ENCODE data around the gene AP5Z1.

The AP5Z1 gene

DNA sequence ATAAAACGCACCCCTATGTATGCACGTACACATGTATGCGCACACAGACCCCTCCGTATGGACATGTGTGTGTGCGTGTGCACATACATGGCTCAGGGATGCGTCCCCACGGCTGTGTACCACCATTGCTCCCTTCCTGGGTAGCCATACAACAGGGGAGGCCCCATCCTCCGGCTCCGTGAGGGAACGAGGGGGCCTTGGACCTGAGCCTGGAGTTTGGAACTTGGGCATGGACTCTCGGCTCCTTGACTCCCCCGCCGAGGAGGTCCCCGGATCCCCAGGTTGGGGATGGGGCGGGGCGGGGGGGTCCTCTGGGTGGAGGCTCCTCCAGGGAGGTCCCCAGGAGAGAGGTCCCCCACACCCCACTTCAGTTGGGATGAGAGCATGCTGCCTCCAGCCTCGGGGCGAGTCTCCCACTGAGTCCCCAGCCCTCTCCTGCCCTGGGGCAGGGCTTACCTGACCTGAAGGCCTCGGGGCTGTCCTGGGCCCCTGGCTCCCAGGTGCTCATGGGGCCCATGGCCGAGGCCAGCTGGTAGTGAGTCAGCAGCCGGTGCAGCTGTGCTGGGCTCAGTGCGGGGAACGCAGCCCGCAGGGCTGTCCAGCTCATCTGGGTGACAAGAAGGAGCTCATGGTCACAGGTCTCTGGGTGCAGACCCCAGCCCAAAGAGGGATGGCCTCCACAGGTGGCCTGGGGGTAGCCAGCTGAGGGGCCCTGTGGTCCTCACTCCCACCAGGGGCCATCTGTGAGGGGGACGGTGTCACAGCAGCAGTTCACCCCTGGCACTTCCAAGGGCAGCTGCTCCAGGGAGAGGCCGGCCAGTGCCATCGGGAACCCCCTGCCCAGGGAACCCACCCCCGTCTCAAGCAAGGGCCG lies 29.9 kb downstream of the AP5Z1 start:
- DNase-seq: no peak

DNA sequence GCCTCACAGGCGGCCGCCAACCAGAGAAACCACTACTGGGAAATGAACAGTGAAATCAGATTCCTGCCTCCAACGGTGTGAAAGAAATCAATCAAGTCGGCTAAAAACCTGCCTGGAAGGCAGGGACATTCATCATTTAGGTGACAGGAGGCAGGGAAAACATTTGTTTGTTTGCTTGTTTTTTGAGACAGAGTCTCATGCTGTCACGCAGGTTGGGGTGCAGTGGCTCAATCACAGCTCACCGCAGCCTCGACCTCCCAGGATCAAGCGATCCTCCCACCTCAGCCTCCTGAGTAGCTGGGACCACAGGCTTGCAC lies 30.5 kb downstream of the AP5Z1 start:
- DNase-seq: no peak

DNA sequence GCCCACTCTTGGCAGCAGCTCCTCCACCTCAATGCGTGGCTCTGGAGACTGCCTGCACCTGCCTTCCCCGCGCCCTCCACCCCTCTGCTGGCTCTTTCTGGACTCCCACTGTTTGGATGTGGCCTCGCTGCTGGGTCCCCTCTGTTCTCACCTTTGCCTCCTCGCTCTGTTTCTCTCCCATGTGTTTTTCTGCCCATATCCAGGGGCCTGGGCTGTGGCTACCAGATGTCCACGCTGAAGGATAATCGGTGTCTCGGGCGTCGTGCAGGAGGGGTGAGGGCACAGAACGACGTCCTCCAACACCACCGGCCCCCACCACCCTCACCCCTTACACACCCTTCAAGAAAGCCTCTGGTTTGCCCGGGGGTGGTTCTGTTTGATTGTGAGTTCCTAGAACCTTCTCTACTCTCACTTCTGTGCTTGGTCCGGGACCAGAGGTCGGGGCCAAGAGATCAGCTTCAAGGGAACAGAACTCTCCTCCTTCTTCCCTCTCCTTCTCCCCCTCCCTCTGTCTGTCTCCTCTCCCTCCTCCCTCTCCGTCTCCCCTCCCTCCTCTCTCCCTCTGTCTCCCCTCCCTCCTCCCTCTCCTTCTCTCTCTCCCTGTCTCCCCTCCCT lies 31.7 kb downstream of the AP5Z1 start:
- no peak for DNase-seq

DNA sequence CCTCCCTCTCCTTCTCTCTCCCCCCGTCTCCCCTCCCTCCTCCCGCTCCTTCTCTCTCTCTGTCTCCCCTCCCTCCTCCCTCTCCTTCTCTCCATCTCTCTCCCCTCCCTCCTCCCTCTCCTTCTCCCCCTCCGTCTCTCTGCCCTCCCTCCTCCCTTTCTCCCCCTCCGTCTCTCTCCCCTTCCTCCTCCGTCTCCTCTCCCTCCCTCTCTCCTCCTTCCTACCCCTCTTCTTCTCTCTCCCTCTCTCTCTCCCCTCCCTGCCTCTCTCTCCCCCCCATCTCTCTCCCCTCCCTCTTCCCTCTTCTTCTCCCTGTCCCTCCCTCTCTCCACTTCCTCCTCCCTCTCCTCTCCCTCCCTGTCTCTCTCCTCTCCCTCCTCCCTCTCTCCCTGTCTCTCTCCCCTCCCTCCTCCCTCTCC lies 32.2 kb downstream of the AP5Z1 start:
- DNase-seq: no peak

DNA sequence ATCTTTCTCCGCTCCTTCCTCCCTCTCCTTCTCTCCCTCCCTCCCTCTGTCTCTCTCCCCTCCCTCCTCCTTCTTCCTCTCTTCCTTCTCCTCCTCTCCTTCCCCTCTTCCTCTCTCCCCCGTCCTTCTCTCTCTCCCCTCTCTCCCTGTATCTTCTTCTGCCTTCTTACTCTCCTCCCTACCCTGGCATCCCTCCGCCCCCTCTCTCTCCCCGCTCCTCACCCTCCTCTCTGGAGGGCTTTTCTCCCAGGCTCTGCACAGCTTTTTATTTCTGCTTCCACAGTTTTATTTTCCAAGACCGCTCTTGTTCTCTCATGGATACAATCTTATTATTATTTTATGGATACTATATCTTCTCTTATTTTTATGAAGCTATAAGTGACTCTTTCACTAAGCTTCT lies 32.6 kb downstream of the AP5Z1 start:
- no peak for DNase-seq

DNA sequence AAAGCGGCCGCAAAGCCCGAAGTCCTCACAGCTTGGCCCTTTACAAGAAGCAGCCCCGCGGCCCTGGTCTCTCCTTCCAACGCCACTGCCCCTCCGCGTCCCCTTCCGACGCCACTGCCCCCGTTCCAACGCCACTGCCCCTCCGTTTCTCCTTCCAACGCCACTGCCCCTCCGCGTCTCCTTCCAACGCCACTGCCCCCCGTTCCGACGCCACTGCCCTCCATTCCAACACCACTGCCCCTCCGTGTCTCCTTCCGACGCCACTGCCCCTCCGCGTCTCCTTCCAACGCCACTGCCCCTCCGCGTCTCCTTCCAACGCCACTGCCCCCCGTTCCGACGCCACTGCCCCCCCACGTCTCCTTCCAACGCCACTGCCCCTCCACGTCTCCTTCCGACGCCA lies 33.1 kb downstream of the AP5Z1 start:
- no peak for DNase-seq

DNA sequence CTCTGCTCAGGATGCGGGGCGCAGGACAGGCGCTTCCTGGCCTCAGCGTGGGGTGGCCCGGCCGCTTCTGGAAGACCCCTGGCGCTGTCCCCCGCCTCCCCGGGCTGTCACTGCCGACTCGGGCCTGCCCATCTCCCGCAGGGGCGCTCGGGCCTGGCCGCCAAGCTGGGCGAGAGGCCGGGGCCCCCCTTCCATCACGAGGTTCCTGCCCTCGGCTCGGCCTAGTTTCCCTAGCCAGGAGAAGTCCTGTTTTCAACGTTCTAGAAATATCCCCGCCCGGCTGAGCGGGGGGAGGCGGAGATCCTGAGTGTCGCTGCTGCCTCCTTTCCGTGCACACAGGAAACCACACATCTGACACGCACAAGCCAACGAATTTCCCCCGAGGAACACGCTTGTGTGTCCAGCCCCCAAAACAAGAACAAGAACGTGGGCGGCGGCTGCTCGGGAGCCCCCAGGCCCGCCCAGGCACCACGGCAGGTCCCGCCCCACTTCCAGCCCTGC lies 33.7 kb downstream of the AP5Z1 start:
- DNase-seq: no peak

DNA sequence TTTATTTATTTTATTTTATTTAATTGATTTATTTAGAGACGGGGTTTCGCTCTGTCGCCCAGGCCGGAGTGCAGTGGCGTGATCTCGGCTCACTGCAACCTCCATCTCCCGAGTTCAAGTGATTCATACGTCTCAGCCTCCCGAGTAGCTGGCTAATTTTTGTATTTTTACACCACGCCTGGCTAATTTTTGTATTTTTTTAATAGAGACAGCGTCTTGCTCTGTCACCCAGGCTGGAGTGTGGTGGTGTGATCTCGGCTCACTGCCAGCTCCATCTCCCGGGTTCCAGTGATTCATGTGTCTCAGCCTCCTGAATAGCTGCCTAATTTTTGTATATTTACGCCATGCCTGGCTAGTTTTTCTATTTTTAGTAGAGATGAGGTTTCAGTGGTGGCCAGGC lies 34.2 kb downstream of the AP5Z1 start:
- no peak for DNase-seq

DNA sequence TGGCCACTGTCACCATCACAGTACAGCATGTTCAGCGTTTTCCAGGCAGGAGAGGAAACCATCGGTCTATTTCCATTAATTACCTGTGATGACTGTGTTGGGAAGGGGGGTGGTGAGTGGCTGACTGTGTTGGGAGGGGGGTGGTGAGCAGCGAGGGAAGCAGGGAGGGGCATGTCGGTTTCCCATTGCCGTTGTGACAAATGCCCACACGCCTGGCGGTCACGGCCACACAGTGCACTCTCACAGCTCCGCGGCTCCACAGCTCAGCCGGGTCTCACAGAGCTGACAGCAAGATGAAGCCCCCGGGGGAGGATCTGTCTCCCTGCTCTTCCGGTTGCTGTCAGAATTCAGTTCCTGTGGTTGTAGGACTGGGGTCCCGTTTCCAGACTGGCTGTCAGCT lies 39.0 kb downstream of the AP5Z1 start:
- no peak for DNase-seq

DNA sequence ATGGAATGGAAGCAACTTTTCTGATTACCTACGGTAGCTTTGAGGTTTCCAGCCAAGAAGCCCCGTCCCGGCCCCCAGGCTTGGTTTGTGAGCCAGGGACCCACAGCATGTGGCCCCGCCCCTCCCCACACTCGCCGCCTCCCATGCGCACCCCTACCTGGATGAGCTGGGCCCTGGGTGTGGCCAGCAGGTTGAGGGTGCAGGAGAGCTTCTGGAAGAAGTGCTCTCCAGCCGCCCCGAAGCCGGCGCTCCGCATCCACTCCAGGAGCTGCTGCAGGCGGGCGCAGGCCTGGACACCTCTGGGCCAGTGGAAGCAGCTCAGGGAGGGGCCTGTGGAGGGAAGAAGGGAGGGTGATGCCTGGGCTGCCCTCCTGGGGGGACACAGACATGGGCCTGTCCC lies 39.7 kb downstream of the AP5Z1 start:
- no peak for DNase-seq

DNA sequence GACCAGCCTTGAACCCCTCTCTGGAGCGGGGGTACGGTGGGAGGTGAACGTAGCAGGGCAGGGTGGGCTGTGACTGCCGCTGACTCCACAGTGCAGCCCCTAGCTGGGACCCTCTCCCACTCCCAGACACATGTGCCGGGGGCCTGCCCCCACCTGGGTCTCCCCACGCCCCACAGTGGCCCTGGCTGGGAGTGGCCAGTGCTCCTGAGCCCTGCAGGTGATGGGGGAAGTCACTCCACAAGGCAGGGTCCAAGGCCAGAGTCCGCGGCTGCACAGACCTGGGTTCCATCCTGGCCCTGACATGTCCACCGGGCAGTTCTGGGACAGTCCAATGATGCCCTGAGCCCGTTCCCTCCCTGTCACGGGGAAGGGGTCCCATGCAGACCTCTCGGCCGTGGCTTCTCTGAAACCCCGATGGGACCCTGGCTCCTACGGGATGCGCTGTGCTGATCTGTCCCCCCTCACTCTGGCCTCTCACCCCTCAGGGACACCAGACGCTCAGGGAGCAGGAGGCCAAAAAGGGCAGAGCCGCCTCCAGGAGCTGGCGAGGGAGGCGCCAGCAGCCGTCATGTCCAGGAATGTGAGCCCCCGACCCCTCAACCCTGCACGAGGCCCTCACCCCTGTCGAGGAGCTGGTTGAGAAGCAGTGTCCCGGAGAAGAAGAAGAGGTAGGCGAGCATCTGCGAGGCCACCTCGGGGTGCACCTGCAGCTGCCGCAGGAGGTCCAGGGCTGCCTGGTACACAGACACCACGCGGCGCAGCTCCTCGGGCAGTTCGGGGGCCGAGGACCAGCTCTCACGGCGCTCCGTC lies 40.4 kb downstream of the AP5Z1 start:
- DNase-seq: no peak

DNA sequence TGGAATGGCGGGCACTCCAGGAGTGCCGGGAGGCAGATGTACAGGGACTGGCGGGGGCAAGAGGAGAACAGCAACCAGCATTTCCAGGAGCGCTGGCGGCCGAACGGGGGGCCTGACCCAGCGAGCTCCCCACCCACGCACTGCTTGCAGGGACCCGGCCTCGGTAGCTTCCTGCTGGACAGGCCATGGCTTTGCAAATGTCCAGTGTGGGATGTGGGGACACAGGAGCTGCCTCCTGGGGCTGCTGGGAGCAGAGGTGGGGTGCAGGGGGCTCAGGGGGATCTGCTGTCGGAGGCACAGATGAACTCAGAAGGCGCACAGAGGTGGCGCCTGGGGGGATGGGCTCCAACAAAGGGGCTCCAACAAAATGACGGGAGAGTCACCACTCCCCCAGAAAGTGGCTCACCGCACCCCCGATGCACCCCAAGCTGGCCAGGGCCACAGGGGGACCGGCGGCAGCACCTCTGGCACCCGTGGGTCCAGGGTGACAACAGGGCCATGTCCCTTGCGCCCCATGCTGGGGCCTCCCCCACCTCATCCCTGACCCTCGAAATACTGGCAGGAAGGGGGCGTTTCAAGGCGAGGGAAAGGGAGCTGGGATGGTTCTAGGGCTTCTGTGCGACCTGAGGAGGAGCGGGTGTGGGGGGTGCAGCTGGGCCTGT lies 41.1 kb downstream of the AP5Z1 start:
- DNase-seq: no peak

DNA sequence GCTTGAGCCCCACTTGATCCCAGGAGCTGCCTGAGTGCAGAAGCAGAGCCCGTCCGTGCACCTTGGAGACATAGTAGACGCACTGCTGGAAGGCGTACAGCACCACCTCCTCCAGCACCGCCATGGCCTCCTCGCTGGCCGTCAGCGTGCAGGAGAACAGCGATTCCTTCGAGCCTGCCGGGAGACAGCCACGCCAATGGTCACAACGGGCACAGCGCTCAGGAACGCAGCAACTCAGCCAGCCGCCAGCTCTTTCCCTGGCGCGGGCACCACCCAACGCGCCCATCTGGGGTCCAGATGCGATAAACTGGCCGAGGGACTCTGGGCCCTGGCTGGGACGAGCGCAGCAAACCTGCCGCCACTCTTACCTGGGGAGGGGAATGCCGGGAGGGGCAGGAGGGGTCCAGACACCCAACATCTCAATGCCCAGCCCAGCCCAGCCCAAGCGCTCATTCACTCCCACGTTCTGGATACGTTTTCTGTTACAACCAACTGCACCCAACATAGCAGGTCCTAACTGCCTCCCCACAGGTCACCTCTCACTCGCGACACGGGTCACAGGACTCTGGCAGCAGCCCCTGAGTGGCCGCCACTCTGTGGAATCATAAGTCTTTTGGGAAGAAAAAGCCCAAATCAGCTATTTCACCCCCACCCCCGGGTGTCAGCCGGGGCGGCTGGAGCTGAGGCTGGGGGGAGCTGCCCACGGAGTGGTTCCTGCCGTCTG lies 41.9 kb downstream of the AP5Z1 start:
- DNase-seq: no peak

DNA sequence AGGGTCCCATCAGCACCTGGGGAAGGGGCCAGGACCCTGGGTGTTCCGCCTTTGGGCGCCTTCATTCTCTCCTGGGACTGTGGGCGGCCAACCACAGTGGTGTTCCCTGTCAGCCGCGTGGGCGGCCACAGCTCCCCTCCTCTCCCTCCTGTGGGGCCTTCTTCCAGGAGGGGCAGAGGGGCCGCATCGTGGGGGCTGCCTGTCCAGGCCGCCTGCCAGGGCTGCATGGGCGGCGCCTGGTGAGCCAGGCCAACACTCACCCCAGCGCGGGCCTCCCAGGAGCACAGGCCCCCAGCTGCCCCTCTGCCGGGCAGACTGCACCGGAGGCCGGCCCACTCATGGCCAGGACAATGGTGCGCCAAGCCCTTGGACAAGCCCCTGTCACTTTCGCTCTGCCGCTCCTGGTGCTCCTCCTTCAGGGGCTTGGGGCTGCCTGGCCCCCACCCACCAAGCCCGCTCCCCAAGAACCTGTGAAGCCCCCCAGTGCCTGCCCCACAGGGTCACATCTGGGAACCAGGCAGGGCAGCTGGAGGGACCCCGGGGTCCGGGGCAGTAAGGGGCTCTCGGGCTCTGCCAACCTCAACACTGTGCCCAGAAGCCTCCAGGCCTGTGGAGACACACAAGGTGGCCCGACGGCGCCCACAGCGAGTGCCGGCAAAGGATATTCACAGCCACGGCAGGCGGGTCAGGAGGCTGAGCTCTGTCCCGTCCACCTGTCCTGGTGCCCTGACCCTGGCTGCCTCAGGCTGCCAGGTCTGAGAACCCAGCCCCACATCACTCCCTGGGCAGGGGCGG lies 42.8 kb downstream of the AP5Z1 start:
- DNase-seq: no peak

DNA sequence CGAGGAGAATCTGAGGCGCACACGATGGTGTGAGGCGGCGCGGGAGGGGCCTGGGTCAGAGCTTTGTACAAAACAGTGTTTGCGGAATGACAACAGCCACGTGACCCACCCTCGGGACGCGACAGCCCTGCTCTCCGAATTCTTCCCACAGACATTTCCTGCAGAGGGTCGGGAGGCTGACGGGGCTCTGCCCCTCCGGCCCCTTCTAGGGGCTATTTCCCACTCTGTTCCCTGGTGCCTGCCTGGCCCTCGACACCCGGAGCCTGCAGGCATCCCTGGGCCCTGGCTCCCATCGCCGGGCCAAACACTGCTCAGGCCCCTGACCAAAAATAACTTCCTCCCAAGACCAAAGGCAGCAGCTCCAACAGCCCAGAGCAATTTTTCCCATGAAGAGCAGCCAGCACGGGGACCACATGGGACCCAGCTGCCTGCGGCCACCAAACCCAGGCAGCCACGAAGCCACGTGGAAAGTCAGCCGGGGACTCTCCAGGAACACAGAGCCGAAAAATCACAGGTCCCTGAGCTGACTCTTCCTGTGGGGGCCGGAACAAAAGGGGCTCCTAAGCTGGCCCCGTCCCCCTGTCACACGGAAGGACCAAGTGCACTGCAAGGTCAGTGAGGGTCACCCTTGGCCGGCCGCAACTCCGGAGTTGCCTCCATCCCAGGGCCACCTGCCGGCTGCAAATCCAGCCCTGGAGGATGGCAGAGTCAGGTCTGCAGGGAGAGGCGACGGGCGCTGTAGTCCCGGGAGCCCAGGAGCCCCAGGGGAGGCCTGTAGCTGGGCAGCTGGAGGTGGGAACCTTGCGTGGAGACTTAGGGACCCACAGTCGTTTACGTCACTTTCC lies 44.4 kb downstream of the AP5Z1 start:
- no peak for DNase-seq

DNA sequence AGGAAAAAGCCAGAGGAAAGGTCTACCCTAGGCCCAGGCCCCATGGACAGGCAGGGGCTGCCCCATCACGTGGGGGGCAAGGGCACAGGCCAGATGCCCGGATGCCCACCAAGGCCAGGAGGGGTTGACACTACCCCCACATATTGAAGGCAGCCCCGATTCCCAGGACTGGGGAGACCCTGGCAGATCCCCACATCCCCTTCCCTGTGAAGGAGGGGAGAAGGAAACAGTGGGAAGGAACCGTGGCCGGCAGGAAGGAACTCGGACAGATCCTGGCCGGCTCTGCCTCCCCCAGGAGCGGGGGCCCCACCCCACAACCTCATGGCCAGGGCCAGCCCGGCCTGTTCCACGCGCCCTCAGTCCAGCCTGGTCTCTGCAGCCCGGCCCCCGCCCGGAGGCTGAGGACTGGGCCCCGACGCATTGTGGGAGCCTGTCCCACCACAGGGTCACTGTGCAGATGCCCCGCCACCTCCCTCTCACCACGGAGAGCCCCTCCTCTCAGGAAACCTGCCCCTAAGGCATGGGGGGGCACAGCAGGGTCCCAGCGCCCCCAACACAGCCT lies 45.1 kb downstream of the AP5Z1 start:
- no peak for DNase-seq

DNA sequence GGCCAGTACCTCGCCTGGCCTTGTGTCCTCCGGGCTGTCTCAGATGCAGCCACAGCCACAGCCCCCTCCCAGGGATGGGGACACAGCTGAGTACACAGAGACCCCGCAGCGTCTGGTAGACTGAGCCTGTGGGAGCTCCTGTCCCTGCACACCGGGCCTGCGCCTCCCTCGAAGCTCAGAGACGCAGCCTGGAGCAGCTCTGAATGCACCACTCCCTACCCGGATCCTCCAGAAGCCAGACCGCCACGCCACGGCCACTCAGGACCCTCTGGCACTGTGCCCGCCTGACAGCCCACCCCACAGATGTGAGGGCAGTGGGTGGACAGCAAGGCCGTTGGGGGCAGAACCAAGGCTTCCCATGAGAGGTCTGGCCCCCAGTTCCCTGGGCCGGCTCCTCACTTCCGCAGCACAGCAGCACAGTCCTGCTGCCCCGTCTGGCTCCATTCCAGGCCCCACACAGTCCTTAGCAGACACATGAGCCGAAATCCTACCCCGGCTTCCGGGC lies 45.6 kb downstream of the AP5Z1 start:
- DNase-seq: no peak

DNA sequence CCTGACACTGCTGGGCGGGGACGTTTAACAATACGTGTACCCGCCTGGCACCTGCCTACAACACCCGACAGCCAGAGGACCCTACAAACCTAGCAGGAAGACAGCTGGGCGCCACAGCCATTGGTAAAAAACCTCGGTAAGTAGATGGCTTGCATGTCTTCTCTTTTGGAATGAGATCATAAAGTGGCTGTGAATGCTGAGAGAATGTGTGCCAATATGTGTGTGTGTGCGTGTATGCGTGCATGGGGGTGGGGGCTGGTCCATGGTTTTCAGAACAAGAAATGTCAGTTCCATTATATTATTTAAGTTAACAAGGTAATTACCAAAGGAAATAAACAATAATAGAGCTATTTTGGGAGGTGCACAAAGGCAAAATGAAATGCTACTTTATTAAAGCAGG lies 47.3 kb downstream of the AP5Z1 start:
- no peak for DNase-seq

DNA sequence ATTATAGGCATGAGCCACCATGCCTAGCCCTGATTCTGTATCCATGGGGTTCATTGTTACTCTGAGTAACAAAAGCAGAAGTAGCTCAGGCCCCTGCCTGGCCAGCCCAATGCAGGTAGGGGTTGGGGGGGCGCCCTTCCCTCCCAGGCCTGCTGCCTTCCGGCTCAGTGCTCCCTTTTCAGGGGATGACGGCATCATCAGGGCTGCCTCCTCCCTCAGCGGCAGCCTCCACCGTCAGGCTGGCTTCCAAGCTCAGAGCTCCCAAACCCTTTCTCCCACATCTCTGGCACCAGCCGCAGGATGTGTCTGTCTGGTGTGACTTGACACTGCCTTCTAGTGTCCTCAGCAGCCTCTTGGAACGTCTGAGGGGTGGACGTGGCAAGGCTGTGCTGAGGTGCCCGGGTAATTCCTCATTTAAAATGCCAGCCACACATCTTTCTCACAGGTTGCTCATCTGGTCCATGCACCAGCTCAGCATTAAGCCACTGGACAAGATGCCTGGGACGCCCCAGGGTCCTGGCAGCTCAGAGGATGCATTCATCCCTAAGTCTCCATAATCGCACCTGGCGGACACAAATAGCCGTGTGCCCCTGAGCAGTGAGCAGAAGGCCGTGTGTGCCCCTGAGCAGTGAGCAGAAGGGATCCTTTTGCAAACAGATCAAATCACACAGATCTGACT lies 48.2 kb downstream of the AP5Z1 start:
- DNase-seq: no peak

Measured in NCI-H510A (cell line).